Liver (tissue), 9 donors: ENCODE data around the gene FAM3B. TPM values are rescaled to one million over a fixed set of nuclear protein-coding genes. Genes with fewer than 3 reads are reported as not detected.

Experiments used
- DNase-seq: peaks from one replicate; pipeline ENCODE4 v3.0.0-alpha.2; 2017; ENCODE audit warnings: low spot score
- H3K27ac ChIP-seq, 2 donors: one replicate each; pipeline ENCODE4 v1.7.0; 2013; ENCODE audit warnings: inconsistent platforms in 2 of 2, low read length in 2 of 2, control low read depth in 1 of 2, low read depth in 1 of 2, mild to moderate bottlenecking in 1 of 2
- H3K27me3 ChIP-seq, 4 donors: one replicate each; pipeline versions ENCODE4 v1.6.1 to v1.7.0; 2013; ENCODE audit warnings: low read length in 3 of 4, inconsistent platforms in 1 of 4, mild to moderate bottlenecking in 1 of 4, moderate library complexity in 1 of 4; ENCODE audit not compliant: control insufficient read depth in 4 of 4, insufficient read depth in 4 of 4
- H3K36me3 ChIP-seq, 4 donors: one replicate each; pipeline versions ENCODE4 v1.6.1 to v1.7.0; 2013; ENCODE audit warnings: low read length in 3 of 4, mild to moderate bottlenecking in 3 of 4, low read depth in 1 of 4, moderate library complexity in 1 of 4; ENCODE audit not compliant: control insufficient read depth in 4 of 4, insufficient read depth in 3 of 4
- H3K4me1 ChIP-seq, 4 donors: one replicate each; pipeline versions ENCODE4 v1.6.1 to v1.7.0; 2013; ENCODE audit warnings: low read length in 3 of 4, mild to moderate bottlenecking in 3 of 4, moderate library complexity in 1 of 4; ENCODE audit not compliant: control insufficient read depth in 4 of 4, insufficient read depth in 4 of 4
- H3K4me3 ChIP-seq, 3 donors: one replicate each; pipeline versions ENCODE4 v1.6.1 to v1.7.0; 2013; ENCODE audit warnings: low read length in 3 of 3, control low read depth in 1 of 3, low read depth in 1 of 3, mild to moderate bottlenecking in 1 of 3
- H3K9ac ChIP-seq, 2 donors: one replicate each; pipeline ENCODE4 v1.7.0; 2013; ENCODE audit warnings: low read length in 2 of 2, mild to moderate bottlenecking in 2 of 2, moderate library complexity in 2 of 2, control low read depth in 1 of 2, low read depth in 1 of 2
- H3K9me3 ChIP-seq, 4 donors: one replicate each; pipeline versions ENCODE4 v1.6.1 to v1.7.0; 2013; ENCODE audit warnings: low read length in 3 of 4; ENCODE audit not compliant: control insufficient read depth in 4 of 4
- EGR1 ChIP-seq, 2 donors: IDR thresholded peaks; 2 replicates each; pipeline ENCODE4 v1.6.1; 2016 to 2018; ENCODE audit warnings: antibody characterized with exemption in 2 of 2, low read depth in 2 of 2
- FOXA1 ChIP-seq: IDR thresholded peaks from 2 replicates; pipeline ENCODE4 v1.6.1; 2016; ENCODE audit warnings: antibody characterized with exemption
- FOXA2 ChIP-seq: IDR thresholded peaks from 2 replicates; pipeline ENCODE4 v1.6.1; 2016; ENCODE audit warnings: antibody characterized with exemption
- GABPA ChIP-seq, 2 donors: IDR thresholded peaks in 1 of 2; conservative IDR thresholded peaks in 1 of 2; 2 replicates each; pipeline ENCODE4 v1.6.1; 2016; ENCODE audit warnings: antibody characterized with exemption in 2 of 2, mild to moderate bottlenecking in 1 of 2, moderate library complexity in 1 of 2
- HNF4A ChIP-seq, 2 donors: conservative IDR thresholded peaks; 2 replicates each; pipeline ENCODE4 v1.6.1; 2016; ENCODE audit warnings: antibody characterized with exemption in 2 of 2, mild to moderate bottlenecking in 2 of 2
- HNF4G ChIP-seq: IDR thresholded peaks from 2 replicates; pipeline ENCODE4 v1.6.1; 2016; ENCODE audit warnings: antibody characterized with exemption
- JUND ChIP-seq, 2 donors: IDR thresholded peaks; 2 replicates each; pipeline ENCODE4 v1.6.1; 2016; ENCODE audit warnings: antibody characterized with exemption in 2 of 2
- NR2F2 ChIP-seq: IDR thresholded peaks from 2 replicates; pipeline ENCODE4 v1.6.1; 2016; ENCODE audit warnings: antibody characterized with exemption
- RAD21 ChIP-seq, 2 donors: IDR thresholded peaks; 2 replicates each; pipeline ENCODE4 v1.6.1; 2016; ENCODE audit warnings: antibody characterized with exemption in 2 of 2, mild to moderate bottlenecking in 2 of 2
- SP1 ChIP-seq: IDR thresholded peaks from 2 replicates; pipeline ENCODE4 v1.6.1; 2018; ENCODE audit warnings: antibody characterized with exemption, mild to moderate bottlenecking
- TAF1 ChIP-seq: conservative IDR thresholded peaks from 2 replicates; pipeline ENCODE4 v1.6.1; 2016; ENCODE audit warnings: antibody characterized with exemption, mild to moderate bottlenecking
- YY1 ChIP-seq: IDR thresholded peaks from 2 replicates; pipeline ENCODE4 v1.6.1; 2016; ENCODE audit warnings: antibody characterized with exemption, mild to moderate bottlenecking
- WGBS: extraction: QIAGEN DNeasy Blood & Tissue Kit; methylation state at CpG from one replicate; pipeline ENCODE4 v1.1.7; 2013; 5-methylcytosine and 5-hydroxymethylcytosine counted together
- polyA plus RNA-seq, 2 donors: library from polyadenylated mRNA; stranded (reverse) in 1 of 2; unstranded in 1 of 2; fragments of 200-250 nt in 1 of 2; fragments of >200 nt in 1 of 2; fragmentation: Nextera tagmentation in 1 of 2; extraction: Ambion mirVana in 1 of 2; gene quantifications; one replicate each; pipeline versions ENCODE4 v1.2.1 to v1.2.3, GENCODE V29; 2013 to 2015
- total RNA-seq, 2 donors: library from RNA; depleted of rRNA; stranded (reverse); fragments of >200 nt; gene quantifications; one replicate each; pipeline ENCODE4 v1.2.3, GENCODE V29; 2014
- TF ChIP-seq, protein P1 (sequence below): IDR thresholded peaks from 2 replicates; pipeline ENCODE4 v1.6.1; 2016; ENCODE audit warnings: antibody characterized with exemption, mild to moderate bottlenecking
- TF ChIP-seq, protein P2 (sequence below): IDR thresholded peaks from 2 replicates; pipeline ENCODE4 v1.6.1; 2016; ENCODE audit warnings: antibody characterized with exemption
- TF ChIP-seq, protein P3 (sequence below): IDR thresholded peaks from 2 replicates; pipeline ENCODE4 v1.6.1; 2016; ENCODE audit warnings: antibody characterized with exemption
- TF ChIP-seq, protein P4 (sequence below): IDR thresholded peaks from 2 replicates; pipeline ENCODE4 v1.6.1; 2016; ENCODE audit warnings: antibody characterized with exemption
- TF ChIP-seq, protein P5 (sequence below): fragments of 150-350 bp; IDR thresholded peaks from 2 replicates; pipeline ENCODE4 v1.5.1; 2017; ENCODE audit warnings: improper control_type of control experiment, low read depth, low read length; ENCODE audit not compliant: missing input control
- donor health status: healthy.
- donor health status: healthy.
- donor health status: healthy.
- donor health status: healthy.
- donor health status: healthy.

Gene FAM3B
- total and polyA plus RNA-seq, 4 donors: 0.72 to 18.2 (median 3.4) TPM

- Histone ChIP-seq H3K36me3 (no peaks in the 10 kb centered on the region), H3K4me3 (no peak overlapping the region), H3K27me3 (peaks cover 0 to 3% (median 0%) of the 10 kb centered on the region in 4 donors), H3K4me1 (no peaks in the 10 kb centered on the region), H3K9ac (no peak overlapping the region), H3K9me3 (no peaks in the 10 kb centered on the region), H3K27ac (no peak overlapping the region)
- no peak for DNase-seq
- TF ChIP-seq, protein P1, sequence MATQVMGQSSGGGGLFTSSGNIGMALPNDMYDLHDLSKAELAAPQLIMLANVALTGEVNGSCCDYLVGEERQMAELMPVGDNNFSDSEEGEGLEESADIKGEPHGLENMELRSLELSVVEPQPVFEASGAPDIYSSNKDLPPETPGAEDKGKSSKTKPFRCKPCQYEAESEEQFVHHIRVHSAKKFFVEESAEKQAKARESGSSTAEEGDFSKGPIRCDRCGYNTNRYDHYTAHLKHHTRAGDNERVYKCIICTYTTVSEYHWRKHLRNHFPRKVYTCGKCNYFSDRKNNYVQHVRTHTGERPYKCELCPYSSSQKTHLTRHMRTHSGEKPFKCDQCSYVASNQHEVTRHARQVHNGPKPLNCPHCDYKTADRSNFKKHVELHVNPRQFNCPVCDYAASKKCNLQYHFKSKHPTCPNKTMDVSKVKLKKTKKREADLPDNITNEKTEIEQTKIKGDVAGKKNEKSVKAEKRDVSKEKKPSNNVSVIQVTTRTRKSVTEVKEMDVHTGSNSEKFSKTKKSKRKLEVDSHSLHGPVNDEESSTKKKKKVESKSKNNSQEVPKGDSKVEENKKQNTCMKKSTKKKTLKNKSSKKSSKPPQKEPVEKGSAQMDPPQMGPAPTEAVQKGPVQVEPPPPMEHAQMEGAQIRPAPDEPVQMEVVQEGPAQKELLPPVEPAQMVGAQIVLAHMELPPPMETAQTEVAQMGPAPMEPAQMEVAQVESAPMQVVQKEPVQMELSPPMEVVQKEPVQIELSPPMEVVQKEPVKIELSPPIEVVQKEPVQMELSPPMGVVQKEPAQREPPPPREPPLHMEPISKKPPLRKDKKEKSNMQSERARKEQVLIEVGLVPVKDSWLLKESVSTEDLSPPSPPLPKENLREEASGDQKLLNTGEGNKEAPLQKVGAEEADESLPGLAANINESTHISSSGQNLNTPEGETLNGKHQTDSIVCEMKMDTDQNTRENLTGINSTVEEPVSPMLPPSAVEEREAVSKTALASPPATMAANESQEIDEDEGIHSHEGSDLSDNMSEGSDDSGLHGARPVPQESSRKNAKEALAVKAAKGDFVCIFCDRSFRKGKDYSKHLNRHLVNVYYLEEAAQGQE: no peak
- TF ChIP-seq JUND (IDR thresholded peaks at IDR 0.05): no peak
- TF ChIP-seq EGR1 (IDR thresholded peaks at IDR 0.05; ENCODE audit: low read depth in 2 of 2): no peak
- TF ChIP-seq, protein P2, sequence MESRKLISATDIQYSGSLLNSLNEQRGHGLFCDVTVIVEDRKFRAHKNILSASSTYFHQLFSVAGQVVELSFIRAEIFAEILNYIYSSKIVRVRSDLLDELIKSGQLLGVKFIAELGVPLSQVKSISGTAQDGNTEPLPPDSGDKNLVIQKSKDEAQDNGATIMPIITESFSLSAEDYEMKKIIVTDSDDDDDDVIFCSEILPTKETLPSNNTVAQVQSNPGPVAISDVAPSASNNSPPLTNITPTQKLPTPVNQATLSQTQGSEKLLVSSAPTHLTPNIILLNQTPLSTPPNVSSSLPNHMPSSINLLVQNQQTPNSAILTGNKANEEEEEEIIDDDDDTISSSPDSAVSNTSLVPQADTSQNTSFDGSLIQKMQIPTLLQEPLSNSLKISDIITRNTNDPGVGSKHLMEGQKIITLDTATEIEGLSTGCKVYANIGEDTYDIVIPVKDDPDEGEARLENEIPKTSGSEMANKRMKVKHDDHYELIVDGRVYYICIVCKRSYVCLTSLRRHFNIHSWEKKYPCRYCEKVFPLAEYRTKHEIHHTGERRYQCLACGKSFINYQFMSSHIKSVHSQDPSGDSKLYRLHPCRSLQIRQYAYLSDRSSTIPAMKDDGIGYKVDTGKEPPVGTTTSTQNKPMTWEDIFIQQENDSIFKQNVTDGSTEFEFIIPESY: no peak
- no peak for TF ChIP-seq RAD21 (IDR thresholded peaks at IDR 0.05)
- TF ChIP-seq, protein P3, sequence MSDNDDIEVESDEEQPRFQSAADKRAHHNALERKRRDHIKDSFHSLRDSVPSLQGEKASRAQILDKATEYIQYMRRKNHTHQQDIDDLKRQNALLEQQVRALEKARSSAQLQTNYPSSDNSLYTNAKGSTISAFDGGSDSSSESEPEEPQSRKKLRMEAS: no peak
- no peak for TF ChIP-seq SP1
- TF ChIP-seq HNF4G: no peak
- TF ChIP-seq FOXA2: no peak
- TF ChIP-seq NR2F2: no peak
- no peak for TF ChIP-seq HNF4A (conservative IDR thresholded peaks at IDR 0.05)
- TF ChIP-seq, protein P4, sequence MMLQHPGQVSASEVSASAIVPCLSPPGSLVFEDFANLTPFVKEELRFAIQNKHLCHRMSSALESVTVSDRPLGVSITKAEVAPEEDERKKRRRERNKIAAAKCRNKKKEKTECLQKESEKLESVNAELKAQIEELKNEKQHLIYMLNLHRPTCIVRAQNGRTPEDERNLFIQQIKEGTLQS: no peak
- TF ChIP-seq YY1: no peak
- TF ChIP-seq, protein P5, sequence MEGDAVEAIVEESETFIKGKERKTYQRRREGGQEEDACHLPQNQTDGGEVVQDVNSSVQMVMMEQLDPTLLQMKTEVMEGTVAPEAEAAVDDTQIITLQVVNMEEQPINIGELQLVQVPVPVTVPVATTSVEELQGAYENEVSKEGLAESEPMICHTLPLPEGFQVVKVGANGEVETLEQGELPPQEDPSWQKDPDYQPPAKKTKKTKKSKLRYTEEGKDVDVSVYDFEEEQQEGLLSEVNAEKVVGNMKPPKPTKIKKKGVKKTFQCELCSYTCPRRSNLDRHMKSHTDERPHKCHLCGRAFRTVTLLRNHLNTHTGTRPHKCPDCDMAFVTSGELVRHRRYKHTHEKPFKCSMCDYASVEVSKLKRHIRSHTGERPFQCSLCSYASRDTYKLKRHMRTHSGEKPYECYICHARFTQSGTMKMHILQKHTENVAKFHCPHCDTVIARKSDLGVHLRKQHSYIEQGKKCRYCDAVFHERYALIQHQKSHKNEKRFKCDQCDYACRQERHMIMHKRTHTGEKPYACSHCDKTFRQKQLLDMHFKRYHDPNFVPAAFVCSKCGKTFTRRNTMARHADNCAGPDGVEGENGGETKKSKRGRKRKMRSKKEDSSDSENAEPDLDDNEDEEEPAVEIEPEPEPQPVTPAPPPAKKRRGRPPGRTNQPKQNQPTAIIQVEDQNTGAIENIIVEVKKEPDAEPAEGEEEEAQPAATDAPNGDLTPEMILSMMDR: no peak
- no peak for TF ChIP-seq FOXA1
- TF ChIP-seq TAF1: no peak
- TF ChIP-seq GABPA (IDR thresholded peaks at IDR 0.05 in 1 of 2, conservative IDR thresholded peaks at IDR 0.05 in 1 of 2): no peak
- 89% methylated on average over 15 of the region's 15 CpGs for whole genome bisulfite sequencing
Observed at GRCh38 chr21:41367945-41368734, 51.5 kb downstream of the FAM3B start.
